ENCODE data around the gene ACSS1.

ACSS1 gene

GRCh38 chr20:25061103-25061799, 3.3 kb upstream of the ACSS1 start:
- TF ChIP-seq SPI1 (IDR thresholded peaks at IDR 0.05; ENCODE audit: borderline replicate concordance, low read depth) (no peak), REST (IDR thresholded peaks at IDR 0.05; ENCODE audit: insufficient replicate concordance, low read depth) (no peak), CTCF (IDR thresholded peaks at IDR 0.05; ENCODE audit: insufficient read depth, low read length) (no peak), POLR2AphosphoS5 (IDR thresholded peaks at IDR 0.05; ENCODE audit: low read depth) (no peak), GABPA (IDR thresholded peaks at IDR 0.05; ENCODE audit: low read depth) (no peak)
- Histone ChIP-seq H3K27me3 (ENCODE audit: insufficient read depth, poor library complexity, severe bottlenecking) (no peaks in the 10 kb centered on the region), H3K27ac (replicated peaks) (no peak overlapping the region), H3K4me3 (replicated peaks; ENCODE audit: insufficient read depth, low read length) (no peak overlapping the region)
- DNase-seq (ENCODE audit: low read depth in 1 of 2, low spot score in 1 of 2): no peak

GRCh38 chr20:25059866-25060465, 2.0 kb upstream of the ACSS1 start:
- TF ChIP-seq POLR2AphosphoS5 (IDR thresholded peaks at IDR 0.05; ENCODE audit: low read depth) (no peak), CTCF (IDR thresholded peaks at IDR 0.05; ENCODE audit: insufficient read depth, low read length) (no peak), SPI1 (IDR thresholded peaks at IDR 0.05; ENCODE audit: borderline replicate concordance, low read depth) (no peak), REST (IDR thresholded peaks at IDR 0.05; ENCODE audit: insufficient replicate concordance, low read depth) (no peak), GABPA (IDR thresholded peaks at IDR 0.05; ENCODE audit: low read depth) (no peak)
- Histone ChIP-seq H3K4me3 (replicated peaks; ENCODE audit: insufficient read depth, low read length) (no peak overlapping the region), H3K27me3 (ENCODE audit: insufficient read depth, poor library complexity, severe bottlenecking) (no peaks in the 10 kb centered on the region), H3K27ac (replicated peaks) (no peak overlapping the region)
- DNase-seq (ENCODE audit: low read depth in 1 of 2, low spot score in 1 of 2): no peak

- Histone ChIP-seq H3K27me3 (ENCODE audit: insufficient read depth, poor library complexity, severe bottlenecking) (no peaks in the 10 kb centered on the region), H3K27ac (replicated peaks) (peak overlapping the region; percentile 80), H3K4me3 (replicated peaks; ENCODE audit: insufficient read depth, low read length) (no peak overlapping the region; the same call in 1 of the 2 replicates)
- DNase-seq (ENCODE audit: low read depth in 1 of 2, low spot score in 1 of 2): no peak
- TF ChIP-seq SPI1 (IDR thresholded peaks at IDR 0.05; ENCODE audit: borderline replicate concordance, low read depth) (no peak), CTCF (IDR thresholded peaks at IDR 0.05; ENCODE audit: insufficient read depth, low read length) (no peak)
Observed at GRCh38 chr20:25058847-25059810, 1.2 kb upstream of the ACSS1 start.
